ENCODE results near the gene HCFC1R1. TPM values are rescaled to one million over a fixed set of nuclear protein-coding genes. Genes with fewer than 3 reads are reported as not detected.
A peak's percentile ranks its signal among the peaks of the same experiment; 100 is the strongest.

The HCFC1R1 gene
- polyA plus RNA-seq, 1 of the 3 experiments (the other 2 are of a cell fraction), result 54.9 TPM

DNA sequence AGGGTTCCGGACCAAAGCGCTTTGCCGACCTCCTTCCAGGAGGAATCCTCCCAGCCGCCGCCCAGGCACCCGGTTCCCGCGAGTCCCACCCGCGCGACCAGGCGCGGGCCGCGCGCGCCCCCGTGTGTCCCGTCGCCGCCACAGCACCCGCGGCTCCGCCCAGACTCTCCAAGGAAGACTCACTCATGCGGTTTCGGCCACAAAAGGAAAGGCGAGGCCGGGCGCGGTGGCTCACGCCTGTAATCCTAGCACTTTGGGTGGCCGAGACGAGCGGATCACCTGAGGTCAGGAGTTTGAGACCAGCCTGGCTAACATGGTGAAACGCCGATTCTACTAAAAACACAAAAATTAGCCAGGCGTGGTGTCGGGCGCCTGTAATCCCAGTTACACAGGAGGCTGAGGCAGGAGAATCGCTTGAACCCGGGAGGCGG is 40.0 kb downstream of the HCFC1R1 start:
- H3K79me2 ChIP-seq (ENCODE audit: insufficient read depth), result peaks cover 12% of the 10 kb centered on the region; the same call in 1 of the 2 replicates
- peak overlapping the region; percentile 13 to 57; a peak in 1 of 4 replicates for H3K4me3 ChIP-seq (ENCODE audit: low read depth in 2 of 2, low read length in 1 of 2)
- H3K9ac ChIP-seq, result no peak overlapping the region
- no peaks in the 10 kb centered on the region for H3K27me3 ChIP-seq (ENCODE audit: insufficient read depth)
- peaks cover 4 to 24% of the 10 kb centered on the region in 2 experiments; a peak in 2 of 4 replicates for H3K4me1 ChIP-seq (ENCODE audit: control insufficient read depth in 1 of 2, insufficient read depth in 2 of 2, low read depth in 1 of 2, low read length in 1 of 2)
- H3K36me3 ChIP-seq (replicated peaks in 1 of 2; ENCODE audit: control insufficient read depth in 1 of 2, insufficient read depth in 2 of 2, low read length in 1 of 2), result no peaks in the 10 kb centered on the region
- no peak overlapping the region for H3K4me2 ChIP-seq
- ChIA-PET POLR2A (no interaction called here), CTCF (interaction anchor here (1.0 to 3.1 kb wide), 5 partner anchors 9 to 57 kb away, joined by 3 to 25 read pairs (median 5); partner anchors contain the start of gene KREMEN2)
- H4K20me1 ChIP-seq (ENCODE audit: insufficient read depth), result no peaks in the 10 kb centered on the region
- TF ChIP-seq RAD21 (IDR thresholded peaks at IDR 0.05; ENCODE audit: low read length) (peak; percentile 77), USF2 (IDR thresholded peaks at IDR 0.05; ENCODE audit: borderline replicate concordance, low read depth, low read length) (no peak), SIN3A (IDR thresholded peaks at IDR 0.05; ENCODE audit: borderline replicate concordance, low read depth, low read length) (peak; percentile 43; the same call in 1 of the 2 replicates), SMC3 (IDR thresholded peaks at IDR 0.05; ENCODE audit: low read depth, low read length) (peak; percentile 37; the same call in 1 of the 2 replicates), CHD2 (IDR thresholded peaks at IDR 0.05; ENCODE audit: low read length, partially characterized antibody) (peak; percentile 92), IRF3 (IDR thresholded peaks at IDR 0.05; ENCODE audit: low read depth, low read length) (no peak), RCOR1 (IDR thresholded peaks at IDR 0.05; ENCODE audit: low read length) (no peak; the same call in 1 of the 2 replicates)
- TF ChIP-seq, protein P1, sequence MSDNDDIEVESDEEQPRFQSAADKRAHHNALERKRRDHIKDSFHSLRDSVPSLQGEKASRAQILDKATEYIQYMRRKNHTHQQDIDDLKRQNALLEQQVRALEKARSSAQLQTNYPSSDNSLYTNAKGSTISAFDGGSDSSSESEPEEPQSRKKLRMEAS (IDR thresholded peaks at IDR 0.05; ENCODE audit: low read depth), result peak; percentile 67; the same call in 1 of the 2 replicates
- TF ChIP-seq, protein P2, sequence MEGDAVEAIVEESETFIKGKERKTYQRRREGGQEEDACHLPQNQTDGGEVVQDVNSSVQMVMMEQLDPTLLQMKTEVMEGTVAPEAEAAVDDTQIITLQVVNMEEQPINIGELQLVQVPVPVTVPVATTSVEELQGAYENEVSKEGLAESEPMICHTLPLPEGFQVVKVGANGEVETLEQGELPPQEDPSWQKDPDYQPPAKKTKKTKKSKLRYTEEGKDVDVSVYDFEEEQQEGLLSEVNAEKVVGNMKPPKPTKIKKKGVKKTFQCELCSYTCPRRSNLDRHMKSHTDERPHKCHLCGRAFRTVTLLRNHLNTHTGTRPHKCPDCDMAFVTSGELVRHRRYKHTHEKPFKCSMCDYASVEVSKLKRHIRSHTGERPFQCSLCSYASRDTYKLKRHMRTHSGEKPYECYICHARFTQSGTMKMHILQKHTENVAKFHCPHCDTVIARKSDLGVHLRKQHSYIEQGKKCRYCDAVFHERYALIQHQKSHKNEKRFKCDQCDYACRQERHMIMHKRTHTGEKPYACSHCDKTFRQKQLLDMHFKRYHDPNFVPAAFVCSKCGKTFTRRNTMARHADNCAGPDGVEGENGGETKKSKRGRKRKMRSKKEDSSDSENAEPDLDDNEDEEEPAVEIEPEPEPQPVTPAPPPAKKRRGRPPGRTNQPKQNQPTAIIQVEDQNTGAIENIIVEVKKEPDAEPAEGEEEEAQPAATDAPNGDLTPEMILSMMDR (IDR thresholded peaks at IDR 0.05), result peak; percentile 89
- H3K27ac ChIP-seq (ENCODE audit: low read depth in 2 of 2, low read length in 1 of 2), result no peak overlapping the region
- no peaks in the 10 kb centered on the region for H3K9me3 ChIP-seq
- WGBS (ENCODE audit: low lambda C conversion rate), result 19% methylated on average over 28 of the region's 42 CpGs
- peaks cover 10% of the 10 kb centered on the region for H3F3A ChIP-seq (replicated peaks; ENCODE audit: insufficient read depth)
- H2AFZ ChIP-seq (ENCODE audit: low read depth), result 0 out of 2 replicates have a peak overlapping the region, but pooled peaks have one; percentile 35
- H3K9me2 ChIP-seq, result no peaks in the 10 kb centered on the region
- peak; percentile 96 for DNase-seq

DNA sequence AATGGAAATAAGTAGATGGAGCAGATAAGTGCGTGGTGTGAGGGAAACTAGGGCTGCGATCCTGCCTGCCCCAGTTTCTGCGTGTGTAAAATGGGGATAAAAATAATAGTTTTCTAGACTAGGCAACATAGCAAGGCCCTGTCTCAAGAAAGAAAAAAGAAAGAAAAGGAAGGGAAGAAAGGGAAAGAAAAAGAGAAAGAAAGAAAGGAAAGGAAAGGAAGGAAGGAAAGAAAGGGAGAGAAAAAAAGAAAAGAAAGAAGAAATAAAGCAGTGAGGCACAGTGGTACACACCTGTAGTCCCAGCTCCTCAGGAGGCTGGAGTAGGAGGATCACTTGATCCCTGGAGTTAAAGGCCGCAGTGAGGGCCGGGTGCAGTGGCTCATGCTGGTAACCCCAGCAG is 41.3 kb downstream of the HCFC1R1 start:
- Histone ChIP-seq H3F3A (replicated peaks; ENCODE audit: insufficient read depth) (peaks cover 10% of the 10 kb centered on the region), H3K27ac (ENCODE audit: low read depth in 2 of 2, low read length in 1 of 2) (no peak overlapping the region), H4K20me1 (ENCODE audit: insufficient read depth) (no peaks in the 10 kb centered on the region), H3K27me3 (ENCODE audit: insufficient read depth) (no peaks in the 10 kb centered on the region), H3K79me2 (ENCODE audit: insufficient read depth) (peaks cover 16% of the 10 kb centered on the region; the same call in 1 of the 2 replicates), H3K36me3 (replicated peaks in 1 of 2; ENCODE audit: control insufficient read depth in 1 of 2, insufficient read depth in 2 of 2, low read length in 1 of 2) (no peaks in the 10 kb centered on the region), H2AFZ (ENCODE audit: low read depth) (no peak overlapping the region), H3K4me3 (ENCODE audit: low read depth in 2 of 2, low read length in 1 of 2) (no peak overlapping the region), H3K9me2 (no peaks in the 10 kb centered on the region), H3K9ac (no peak overlapping the region), H3K9me3 (no peaks in the 10 kb centered on the region), H3K4me2 (no peak overlapping the region), H3K4me1 (ENCODE audit: control insufficient read depth in 1 of 2, insufficient read depth in 2 of 2, low read depth in 1 of 2, low read length in 1 of 2) (peaks cover 4 to 24% of the 10 kb centered on the region in 2 experiments; a peak in 2 of 4 replicates)
- DNase-seq, result no peak
- ChIA-PET CTCF (interaction anchor here (0.9 to 3.1 kb wide), 6 partner anchors 8 to 147 kb away, joined by 3 to 25 read pairs (median 5); partner anchors contain the start of gene KREMEN2), POLR2A (interaction anchor here (1.3 kb wide), 1 partner anchor 8 kb away, joined by 4 read pairs; no protein-coding TSS in a partner anchor)
- WGBS (ENCODE audit: low lambda C conversion rate), result 95% methylated on average over 5 of the region's 5 CpGs
- TF ChIP-seq, protein P2 (IDR thresholded peaks at IDR 0.05), result no peak
- TF ChIP-seq USF2 (IDR thresholded peaks at IDR 0.05; ENCODE audit: borderline replicate concordance, low read depth, low read length), result no peak
- no peak for TF ChIP-seq RAD21 (IDR thresholded peaks at IDR 0.05; ENCODE audit: low read length)
- TF ChIP-seq YY1 (IDR thresholded peaks at IDR 0.05; ENCODE audit: low read depth), result no peak
- TF ChIP-seq FOXM1 (IDR thresholded peaks at IDR 0.05; ENCODE audit: low read depth), result no peak
- TF ChIP-seq MXI1 (IDR thresholded peaks at IDR 0.05; ENCODE audit: low read depth, low read length), result no peak
- TF ChIP-seq MEF2A (IDR thresholded peaks at IDR 0.05; ENCODE audit: borderline replicate concordance, low read depth), result no peak
- TF ChIP-seq RXRA (IDR thresholded peaks at IDR 0.05; ENCODE audit: borderline replicate concordance, low read depth), result no peak
